Neural cell (in vitro differentiated cells): ENCODE results near the gene OGFR. TPM values are rescaled to one million over a fixed set of nuclear protein-coding genes. Genes with fewer than 3 reads are reported as not detected.

Source experiments
- H2AFZ ChIP-seq: fragments of 200-600, 300-800 bp; sonication (generic), shearing (Covaris generic); 2 replicates; pipeline ENCODE4 v1.6.0; 2014; ENCODE audit warnings: low read depth, mild to moderate bottlenecking, antibody characterized with exemption, low read length, moderate library complexity
- H3F3A ChIP-seq: fragments of 200-600 bp; shearing (Covaris generic); 2 replicates; pipeline ENCODE4 v1.6.1; 2016; ENCODE audit warnings: mild to moderate bottlenecking, moderate library complexity, mixed read lengths, antibody characterized with exemption, low read length; ENCODE audit not compliant: insufficient read depth, poor library complexity, severe bottlenecking
- H3K27ac ChIP-seq: fragments of 200-600, 300-800 bp; sonication (generic), shearing (Covaris generic); 2 replicates; pipeline ENCODE4 v1.5.1; 2014; ENCODE audit warnings: mild to moderate bottlenecking, low read length, moderate library complexity
- H3K27me3 ChIP-seq: fragments of 300-800, 200-600 bp; sonication (generic), shearing (Covaris generic); 2 replicates; pipeline ENCODE4 v1.6.0; 2014; ENCODE audit warnings: mild to moderate bottlenecking, low read depth, low read length, moderate library complexity; ENCODE audit not compliant: insufficient read depth
- H3K36me3 ChIP-seq: fragments of 300-800, 200-600 bp; sonication (generic), shearing (Covaris generic); 2 replicates; pipeline ENCODE4 v1.5.1; 2014; ENCODE audit warnings: mild to moderate bottlenecking, antibody characterized with exemption, low read length, moderate library complexity; ENCODE audit not compliant: insufficient read depth
- H3K4me2 ChIP-seq: fragments of 300-800, 200-600 bp; sonication (generic), shearing (Covaris generic); 2 replicates; pipeline ENCODE4 v1.6.0; 2014; ENCODE audit warnings: mild to moderate bottlenecking, low read length
- H3K4me3 ChIP-seq: fragments of 300-800, 200-600 bp; sonication (generic), shearing (Covaris generic); 2 replicates; pipeline ENCODE4 v1.5.1; 2014; ENCODE audit warnings: mild to moderate bottlenecking, low read length, moderate library complexity
- H3K79me2 ChIP-seq: fragments of 200-600 bp; shearing (Covaris generic); replicated peaks from 2 replicates; pipeline ENCODE4 v1.6.0; 2014; ENCODE audit warnings: mild to moderate bottlenecking, low read length, moderate library complexity; ENCODE audit not compliant: insufficient read depth
- H3K9ac ChIP-seq: fragments of 300-800, 200-600 bp; sonication (generic), shearing (Covaris generic); 2 replicates; pipeline ENCODE4 v1.6.1; 2016; ENCODE audit warnings: mild to moderate bottlenecking, low read length, mixed read lengths
- H3K9me2 ChIP-seq: fragments of 200-600 bp; shearing (Covaris generic); 2 replicates; pipeline ENCODE4 v1.6.1; 2016; ENCODE audit warnings: mild to moderate bottlenecking, low read length, mixed read lengths; ENCODE audit not compliant: insufficient read depth
- H3K9me3 ChIP-seq: fragments of 200-600, 300-800 bp; sonication (generic), shearing (Covaris generic); 2 replicates; pipeline ENCODE4 v1.6.1; 2016; ENCODE audit warnings: mild to moderate bottlenecking, mixed run types, low read length, moderate library complexity, mixed read lengths
- H4K20me1 ChIP-seq: fragments of 200-600 bp; shearing (Covaris generic); 2 replicates; pipeline ENCODE4 v1.6.1; 2016; ENCODE audit warnings: mild to moderate bottlenecking, mixed run types; ENCODE audit not compliant: insufficient read depth
- CTCF ChIP-seq: fragments of 450-650 bp; IDR thresholded peaks from 2 replicates; pipeline ENCODE4 v1.5.1; 2014; ENCODE audit warnings: antibody characterized with exemption, mild to moderate bottlenecking, moderate library complexity; ENCODE audit not compliant: poor library complexity, severe bottlenecking
- EP300 ChIP-seq: fragments of 450-650 bp; conservative IDR thresholded peaks from 2 replicates; pipeline ENCODE4 v1.6.1; 2014; ENCODE audit warnings: antibody characterized with exemption, mild to moderate bottlenecking, moderate library complexity; ENCODE audit not compliant: poor library complexity, severe bottlenecking
- EZH2 ChIP-seq: fragments of 200-600, 300-800 bp; shearing (Covaris generic), sonication (generic); IDR thresholded peaks from 2 replicates; pipeline ENCODE4 v1.6.1; 2014; ENCODE audit warnings: antibody characterized with exemption, low read length, borderline replicate concordance, mild to moderate bottlenecking; ENCODE audit not compliant: insufficient read depth, poor library complexity, severe bottlenecking
- MXI1 ChIP-seq: fragments of 450-650 bp; conservative IDR thresholded peaks from 2 replicates; pipeline ENCODE4 v1.6.1; 2014; ENCODE audit warnings: antibody characterized with exemption, mild to moderate bottlenecking; ENCODE audit not compliant: poor library complexity, severe bottlenecking
- POLR2AphosphoS5 ChIP-seq: IDR thresholded peaks from 2 replicates; pipeline ENCODE4 v1.6.1; 2012
- RAD21 ChIP-seq: fragments of 450-650 bp; conservative IDR thresholded peaks from 2 replicates; pipeline ENCODE4 v1.6.1; 2014; ENCODE audit warnings: antibody characterized with exemption, mild to moderate bottlenecking, moderate library complexity
- SMC3 ChIP-seq: fragments of 450-650 bp; conservative IDR thresholded peaks from 2 replicates; pipeline ENCODE4 v1.6.1; 2014; ENCODE audit warnings: antibody characterized with exemption, mild to moderate bottlenecking, moderate library complexity; ENCODE audit not compliant: poor library complexity
- TAF1 ChIP-seq: IDR thresholded peaks from 2 replicates; pipeline ENCODE4 v1.6.1; 2012; ENCODE audit warnings: low read depth
- polyA plus RNA-seq: library from polyadenylated mRNA; depleted of rRNA; stranded (reverse); fragments of >200 nt; gene quantifications from 2 replicates; pipeline ENCODE4 v1.2.3, GENCODE V29; 2014
- TF ChIP-seq, protein P1 (sequence below): IDR thresholded peaks from 2 replicates; pipeline ENCODE4 v1.6.1; 2012; ENCODE audit warnings: borderline replicate concordance

The OGFR gene
- polyA plus RNA-seq, 1 donor from 2014 or later: 15.6 TPM

GRCh38 chr20:62784497-62784896 is 20.1 kb upstream of the OGFR start:
- Histone ChIP-seq H3K9ac (no peak overlapping the region), H2AFZ (no peak overlapping the region), H3K36me3 (no peaks in the 10 kb centered on the region), H3K27ac (no peak overlapping the region), H3K4me2 (no peak overlapping the region), H3K9me3 (no peaks in the 10 kb centered on the region), H3K9me2 (no peaks in the 10 kb centered on the region), H4K20me1 (no peaks in the 10 kb centered on the region), H3K4me3 (no peak overlapping the region), H3K79me2 (no peaks in the 10 kb centered on the region), H3K27me3 (no peaks in the 10 kb centered on the region), H3F3A (no peaks in the 10 kb centered on the region)
- no peak for TF ChIP-seq SMC3
- TF ChIP-seq, protein P1, sequence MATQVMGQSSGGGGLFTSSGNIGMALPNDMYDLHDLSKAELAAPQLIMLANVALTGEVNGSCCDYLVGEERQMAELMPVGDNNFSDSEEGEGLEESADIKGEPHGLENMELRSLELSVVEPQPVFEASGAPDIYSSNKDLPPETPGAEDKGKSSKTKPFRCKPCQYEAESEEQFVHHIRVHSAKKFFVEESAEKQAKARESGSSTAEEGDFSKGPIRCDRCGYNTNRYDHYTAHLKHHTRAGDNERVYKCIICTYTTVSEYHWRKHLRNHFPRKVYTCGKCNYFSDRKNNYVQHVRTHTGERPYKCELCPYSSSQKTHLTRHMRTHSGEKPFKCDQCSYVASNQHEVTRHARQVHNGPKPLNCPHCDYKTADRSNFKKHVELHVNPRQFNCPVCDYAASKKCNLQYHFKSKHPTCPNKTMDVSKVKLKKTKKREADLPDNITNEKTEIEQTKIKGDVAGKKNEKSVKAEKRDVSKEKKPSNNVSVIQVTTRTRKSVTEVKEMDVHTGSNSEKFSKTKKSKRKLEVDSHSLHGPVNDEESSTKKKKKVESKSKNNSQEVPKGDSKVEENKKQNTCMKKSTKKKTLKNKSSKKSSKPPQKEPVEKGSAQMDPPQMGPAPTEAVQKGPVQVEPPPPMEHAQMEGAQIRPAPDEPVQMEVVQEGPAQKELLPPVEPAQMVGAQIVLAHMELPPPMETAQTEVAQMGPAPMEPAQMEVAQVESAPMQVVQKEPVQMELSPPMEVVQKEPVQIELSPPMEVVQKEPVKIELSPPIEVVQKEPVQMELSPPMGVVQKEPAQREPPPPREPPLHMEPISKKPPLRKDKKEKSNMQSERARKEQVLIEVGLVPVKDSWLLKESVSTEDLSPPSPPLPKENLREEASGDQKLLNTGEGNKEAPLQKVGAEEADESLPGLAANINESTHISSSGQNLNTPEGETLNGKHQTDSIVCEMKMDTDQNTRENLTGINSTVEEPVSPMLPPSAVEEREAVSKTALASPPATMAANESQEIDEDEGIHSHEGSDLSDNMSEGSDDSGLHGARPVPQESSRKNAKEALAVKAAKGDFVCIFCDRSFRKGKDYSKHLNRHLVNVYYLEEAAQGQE: no peak
- TF ChIP-seq CTCF: no peak
- TF ChIP-seq RAD21: no peak
- TF ChIP-seq TAF1: no peak
- TF ChIP-seq EZH2: no peak
- TF ChIP-seq EP300: no peak
- TF ChIP-seq POLR2AphosphoS5: no peak
- TF ChIP-seq MXI1: no peak

- no peaks in the 10 kb centered on the region for H3K79me2 ChIP-seq
- H2AFZ ChIP-seq: no peak overlapping the region
- no peak overlapping the region for H3K4me2 ChIP-seq
- H3F3A ChIP-seq: no peaks in the 10 kb centered on the region
- H3K27ac ChIP-seq: no peak overlapping the region
- H3K9ac ChIP-seq: peak overlapping the region; percentile 36
- H3K4me3 ChIP-seq: no peak overlapping the region
- no peaks in the 10 kb centered on the region for H4K20me1 ChIP-seq
- no peaks in the 10 kb centered on the region for H3K9me3 ChIP-seq
- H3K36me3 ChIP-seq: no peaks in the 10 kb centered on the region
- H3K27me3 ChIP-seq: no peaks in the 10 kb centered on the region
- TF ChIP-seq EP300 (no peak), CTCF (no peak), TAF1 (no peak), SMC3 (no peak), EZH2 (no peak), POLR2AphosphoS5 (no peak), RAD21 (no peak), MXI1 (no peak)
- TF ChIP-seq, protein P1: no peak
- no peaks in the 10 kb centered on the region for H3K9me2 ChIP-seq
Measured at GRCh38 chr20:62785393-62785792, 19.2 kb upstream of the OGFR start.
